Body of pancreas (tissue), 4 donors: Measurements from ENCODE around the gene NARF. TPM values are rescaled to one million over a fixed set of nuclear protein-coding genes. Genes with fewer than 3 reads are reported as not detected.

Experiments used
- ATAC-seq: fragments of 150-250 bp; one replicate; pipeline ENCODE4 v1.9.1; 2016
- DNase-seq, 4 donors: peaks; one replicate each; pipeline ENCODE4 v3.0.0-alpha.2; 2019
- H3K27ac ChIP-seq, 4 donors: fragments of 200-600 bp; sonication (generic); 1 replicate in 3 of 4; 2 replicates in 1 of 4; pipeline versions ENCODE4 v1.5.1 to v1.6.1; 2016 to 2019; ENCODE audit warnings: mild to moderate bottlenecking in 1 of 4, mixed read lengths in 1 of 4, moderate library complexity in 1 of 4
- H3K27me3 ChIP-seq, 2 donors: fragments of 200-600 bp; sonication (generic); one replicate each; pipeline ENCODE4 v1.6.0; 2016; ENCODE audit warnings: mild to moderate bottlenecking in 1 of 2
- H3K36me3 ChIP-seq, 2 donors: fragments of 200-600 bp; sonication (generic); replicated peaks in 1 of 2; 2 replicates each; pipeline ENCODE4 v1.5.1; 2016; ENCODE audit warnings: low read depth in 2 of 2; ENCODE audit not compliant: insufficient read depth in 1 of 2
- H3K4me1 ChIP-seq: fragments of 200-600 bp; sonication (generic); one replicate; pipeline ENCODE4 v1.6.0; 2016
- H3K4me3 ChIP-seq, 2 donors: fragments of 200-600 bp; sonication (generic); 1 replicate in 1 of 2; 2 replicates in 1 of 2; pipeline ENCODE4 v1.5.1; 2016 to 2019
- H3K9me3 ChIP-seq, 3 donors: fragments of 200-600 bp; sonication (generic); 1 replicate in 2 of 3; 2 replicates in 1 of 3; pipeline ENCODE4 v1.5.1; 2016
- POLR2A ChIP-seq, 3 donors: fragments of 450-650 bp; IDR thresholded peaks; one replicate each; pipeline ENCODE4 v1.6.1; 2016; ENCODE audit warnings: antibody characterized with exemption in 3 of 3, mild to moderate bottlenecking in 2 of 3
- WGBS, 2 donors: methylation state at CpG; one replicate each; pipeline ENCODE4 v1.1.5; 2017; 5-methylcytosine and 5-hydroxymethylcytosine counted together
- intact Hi-C: fragments of 100-400 bp; cut with DNase I; formaldehyde crosslinking; loops from one replicate; pipeline ENCODE4 v1.15.1; 2023
- total RNA-seq, 2 donors: library from RNA; depleted of rRNA; stranded (reverse); fragments of >200 nt; gene quantifications; one replicate each; pipeline ENCODE4 v1.1.0, GENCODE V29; 2016
- TF ChIP-seq, protein P1 (sequence below), 7 experiments: fragments of 450-650 bp in 4 of 7; fragments of 200-600 bp in 3 of 7; sonication (generic) in 3 of 7; IDR thresholded peaks; one replicate each; pipeline ENCODE4 v1.5.1; 2016 to 2019; ENCODE audit warnings: antibody characterized with exemption in 7 of 7

NARF gene
- total RNA-seq, 2 donors from 2014 or later, result 14.5 to 85.4 TPM

DNA sequence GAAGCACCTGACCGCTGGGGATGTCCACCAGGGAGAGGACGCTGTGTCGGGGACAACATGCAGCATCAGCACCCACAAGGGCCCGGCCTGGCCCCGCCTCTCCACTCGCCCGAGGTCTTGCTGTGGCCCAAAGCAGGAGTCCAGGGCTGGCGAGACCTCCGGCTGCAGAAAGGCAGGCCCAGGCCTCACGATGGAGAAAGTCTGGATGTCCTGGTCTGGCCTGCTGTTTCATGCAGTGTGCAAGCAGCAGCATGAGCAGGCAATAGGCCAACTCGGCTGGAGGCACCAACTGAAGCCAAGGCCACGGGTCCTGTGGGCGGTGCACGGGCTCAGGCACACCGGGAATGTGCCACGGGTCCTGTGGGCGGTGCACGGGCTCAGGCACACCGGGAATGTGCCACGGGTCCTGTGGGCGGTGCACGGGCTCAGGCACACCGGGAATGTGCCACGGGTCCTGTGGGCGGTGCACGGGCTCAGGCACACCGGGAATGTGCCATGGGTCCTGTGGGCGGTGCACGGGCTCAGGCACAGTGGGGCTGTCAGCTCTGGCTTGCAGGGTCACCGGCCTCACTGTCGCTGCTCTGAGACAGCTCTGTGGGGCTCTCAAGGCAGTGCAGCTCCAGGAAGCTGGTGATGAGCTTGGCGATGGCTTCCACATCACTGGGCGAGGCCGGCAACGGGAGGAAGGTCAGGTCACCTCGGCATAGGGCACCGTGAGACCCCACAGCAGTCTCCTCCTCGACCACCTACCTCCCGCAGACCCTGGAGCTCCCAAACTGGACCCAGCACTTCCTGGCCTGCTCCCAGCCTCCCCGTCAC is 14.9 kb upstream of the NARF start:
- Histone ChIP-seq H3K27ac (peak overlapping the region in 3 of 4 donors; percentile 16 to 40 (median 38)), H3K4me1 (peaks cover 42% of the 10 kb centered on the region), H3K27me3 (no peaks in the 10 kb centered on the region), H3K36me3 (no peaks in the 10 kb centered on the region), H3K4me3 (no peak overlapping the region), H3K9me3 (no peaks in the 10 kb centered on the region)
- WGBS, 2 donors, result 46 to 57% methylated on average over 20 to 26 of the region's 40 CpGs
- intact Hi-C loops, result no loop called here
- DNase-seq (peak; percentile 85 to 92 (median 89)), ATAC-seq (peak; percentile 75)
- TF ChIP-seq, protein P1, sequence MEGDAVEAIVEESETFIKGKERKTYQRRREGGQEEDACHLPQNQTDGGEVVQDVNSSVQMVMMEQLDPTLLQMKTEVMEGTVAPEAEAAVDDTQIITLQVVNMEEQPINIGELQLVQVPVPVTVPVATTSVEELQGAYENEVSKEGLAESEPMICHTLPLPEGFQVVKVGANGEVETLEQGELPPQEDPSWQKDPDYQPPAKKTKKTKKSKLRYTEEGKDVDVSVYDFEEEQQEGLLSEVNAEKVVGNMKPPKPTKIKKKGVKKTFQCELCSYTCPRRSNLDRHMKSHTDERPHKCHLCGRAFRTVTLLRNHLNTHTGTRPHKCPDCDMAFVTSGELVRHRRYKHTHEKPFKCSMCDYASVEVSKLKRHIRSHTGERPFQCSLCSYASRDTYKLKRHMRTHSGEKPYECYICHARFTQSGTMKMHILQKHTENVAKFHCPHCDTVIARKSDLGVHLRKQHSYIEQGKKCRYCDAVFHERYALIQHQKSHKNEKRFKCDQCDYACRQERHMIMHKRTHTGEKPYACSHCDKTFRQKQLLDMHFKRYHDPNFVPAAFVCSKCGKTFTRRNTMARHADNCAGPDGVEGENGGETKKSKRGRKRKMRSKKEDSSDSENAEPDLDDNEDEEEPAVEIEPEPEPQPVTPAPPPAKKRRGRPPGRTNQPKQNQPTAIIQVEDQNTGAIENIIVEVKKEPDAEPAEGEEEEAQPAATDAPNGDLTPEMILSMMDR (IDR thresholded peaks at IDR 0.05), result no peak
- TF ChIP-seq POLR2A (IDR thresholded peaks at IDR 0.05), result no peak

DNA sequence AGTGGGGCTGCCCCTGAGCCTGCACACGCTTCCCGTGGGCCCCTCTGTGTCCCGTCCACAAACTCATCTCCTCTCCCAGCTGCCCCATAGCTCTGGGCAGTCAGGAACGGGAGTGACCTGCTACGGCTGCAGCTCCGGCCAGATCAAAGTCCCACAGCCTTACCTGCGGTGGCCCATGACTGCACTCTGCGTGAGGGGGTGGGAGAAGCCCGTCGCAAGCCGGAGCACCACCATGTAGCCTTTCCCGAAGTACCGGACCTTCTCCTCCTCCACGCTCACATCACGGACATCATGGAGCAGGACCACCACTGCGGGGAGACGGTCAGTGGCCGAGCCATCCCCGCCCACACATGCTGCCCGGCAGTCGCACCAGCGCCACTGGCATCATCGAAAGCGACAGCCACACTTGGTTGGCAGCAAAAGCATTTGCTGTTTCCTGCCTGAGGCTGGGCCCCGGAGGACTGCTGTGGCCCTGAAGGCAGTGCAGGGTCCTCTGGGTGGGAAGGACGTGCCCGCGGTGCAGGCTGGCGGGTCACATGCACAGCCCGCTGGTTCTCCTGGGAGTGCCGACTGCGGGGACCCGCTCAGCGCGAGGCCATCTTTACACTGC is 14.2 kb upstream of the NARF start:
- no peaks in the 10 kb centered on the region for H3K9me3 ChIP-seq
- H3K4me3 ChIP-seq, result no peak overlapping the region
- no peaks in the 10 kb centered on the region for H3K27me3 ChIP-seq
- intact Hi-C loops, result no loop called here
- H3K36me3 ChIP-seq, result no peaks in the 10 kb centered on the region
- peak in 1 of 4 donors; percentile 16 for DNase-seq
- peaks cover 44% of the 10 kb centered on the region for H3K4me1 ChIP-seq
- ATAC-seq, result no peak
- H3K27ac ChIP-seq, result peak overlapping the region in 3 of 4 donors; percentile 16 to 40 (median 38)
- TF ChIP-seq, protein P1 (IDR thresholded peaks at IDR 0.05), result no peak
- no peak for TF ChIP-seq POLR2A (IDR thresholded peaks at IDR 0.05)
- 88% methylated on average over 17 to 34 of the region's 35 CpGs for WGBS, 2 donors

- Histone ChIP-seq H3K27ac (peak overlapping the region in 3 of 4 donors; percentile 10 to 27 (median 17)), H3K27me3 (no peaks in the 10 kb centered on the region), H3K36me3 (no peaks in the 10 kb centered on the region), H3K4me3 (no peak overlapping the region), H3K9me3 (no peaks in the 10 kb centered on the region), H3K4me1 (peaks cover 50% of the 10 kb centered on the region)
- no peak for ATAC-seq
- no peak for TF ChIP-seq POLR2A (IDR thresholded peaks at IDR 0.05)
- TF ChIP-seq, protein P1 (IDR thresholded peaks at IDR 0.05), result no peak
- intact Hi-C loops, result no loop called here
- peak; percentile 34 to 59 (median 42) for DNase-seq
- WGBS, 2 donors, result 50% methylated on average over 3 to 17 of the region's 19 CpGs
Observed at GRCh38 chr17:82444941-82445521, 13.5 kb upstream of the NARF start.

- Histone ChIP-seq H3K36me3 (no peaks in the 10 kb centered on the region), H3K4me1 (peaks cover 52% of the 10 kb centered on the region), H3K9me3 (no peaks in the 10 kb centered on the region), H3K27me3 (no peaks in the 10 kb centered on the region), H3K4me3 (no peak overlapping the region), H3K27ac (peak overlapping the region in 2 of 4 donors; percentile 10 to 27)
- 20 to 70% methylated on average over 1 to 13 of the region's 13 CpGs for WGBS, 2 donors
- no peak for DNase-seq
- ATAC-seq, result no peak
- TF ChIP-seq, protein P1 (IDR thresholded peaks at IDR 0.05), result no peak
- no peak for TF ChIP-seq POLR2A (IDR thresholded peaks at IDR 0.05)
- intact Hi-C loops, result no loop called here
Observed at GRCh38 chr17:82445542-82445941, 13.0 kb upstream of the NARF start.
